ENCODE measurements around the gene HPCAL1. TPM values are rescaled to one million over a fixed set of nuclear protein-coding genes. Genes with fewer than 3 reads are reported as not detected.

Gene HPCAL1
- total RNA-seq, 1 donor from 2014 or later: 12.3 TPM

DNA sequence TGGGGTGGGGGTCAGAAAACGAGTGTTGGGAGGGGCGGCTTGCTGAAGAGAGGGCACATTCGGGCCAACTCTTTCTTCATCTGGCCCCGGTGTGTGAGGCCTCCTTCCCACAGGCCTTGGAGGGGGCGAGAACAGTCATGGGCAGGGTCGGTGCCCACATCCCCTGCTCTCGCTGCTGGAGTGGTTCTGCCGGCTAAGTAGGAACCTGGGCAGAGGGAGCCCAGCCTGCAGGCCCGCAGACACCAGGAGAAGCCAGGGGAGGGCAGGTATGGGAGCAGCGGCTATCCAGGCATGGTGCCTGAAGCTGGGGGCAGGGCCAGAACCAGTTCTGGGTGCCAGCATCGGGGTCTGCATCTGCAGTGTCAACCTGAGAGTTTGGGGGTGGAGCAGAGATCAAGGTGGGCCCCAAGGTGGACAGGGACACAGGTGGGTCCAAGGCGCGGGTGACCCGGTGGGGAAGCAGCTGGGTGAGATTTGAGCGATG, 46.6 kb upstream of the HPCAL1 start:
- Histone ChIP-seq H3K4me2 (ENCODE audit: low read length) (no peak overlapping the region), H4K20me1 (ENCODE audit: insufficient read depth, low read length) (no peaks in the 10 kb centered on the region), H3K27ac (ENCODE audit: low read depth, low read length) (no peak overlapping the region), H3K9ac (ENCODE audit: low read length) (no peak overlapping the region), H3K79me2 (ENCODE audit: insufficient read depth, low read length) (no peaks in the 10 kb centered on the region), H3K9me3 (ENCODE audit: insufficient read depth, low read depth, low read length) (no peaks in the 10 kb centered on the region), H3K27me3 (ENCODE audit: insufficient read depth, low read length) (no peaks in the 10 kb centered on the region), H3K36me3 (ENCODE audit: insufficient read depth, low read length) (no peaks in the 10 kb centered on the region), H3K4me3 (ENCODE audit: insufficient read depth, low read depth, low read length) (no peak overlapping the region), H3K4me1 (ENCODE audit: insufficient read depth, low read length) (no peaks in the 10 kb centered on the region), H2AFZ (ENCODE audit: low read depth, low read length) (no peak overlapping the region)
- Mint-ChIP-seq H3K4me1 (ENCODE audit: low read depth, unreplicated experiment) (peaks cover 3% of the 10 kb centered on the region), H3K9me3 (ENCODE audit: unreplicated experiment) (no peaks in the 10 kb centered on the region), H3K36me3 (ENCODE audit: low read depth, unreplicated experiment) (no peaks in the 10 kb centered on the region), H3K4me3 (ENCODE audit: unreplicated experiment) (no peak overlapping the region), H3K27me3 (ENCODE audit: low read depth, unreplicated experiment) (peaks cover 33% of the 10 kb centered on the region), H3K27ac (ENCODE audit: unreplicated experiment) (no peak overlapping the region)
- no peak for DNase-seq (ENCODE audit: low read depth)
- TF ChIP-seq, protein P1, sequence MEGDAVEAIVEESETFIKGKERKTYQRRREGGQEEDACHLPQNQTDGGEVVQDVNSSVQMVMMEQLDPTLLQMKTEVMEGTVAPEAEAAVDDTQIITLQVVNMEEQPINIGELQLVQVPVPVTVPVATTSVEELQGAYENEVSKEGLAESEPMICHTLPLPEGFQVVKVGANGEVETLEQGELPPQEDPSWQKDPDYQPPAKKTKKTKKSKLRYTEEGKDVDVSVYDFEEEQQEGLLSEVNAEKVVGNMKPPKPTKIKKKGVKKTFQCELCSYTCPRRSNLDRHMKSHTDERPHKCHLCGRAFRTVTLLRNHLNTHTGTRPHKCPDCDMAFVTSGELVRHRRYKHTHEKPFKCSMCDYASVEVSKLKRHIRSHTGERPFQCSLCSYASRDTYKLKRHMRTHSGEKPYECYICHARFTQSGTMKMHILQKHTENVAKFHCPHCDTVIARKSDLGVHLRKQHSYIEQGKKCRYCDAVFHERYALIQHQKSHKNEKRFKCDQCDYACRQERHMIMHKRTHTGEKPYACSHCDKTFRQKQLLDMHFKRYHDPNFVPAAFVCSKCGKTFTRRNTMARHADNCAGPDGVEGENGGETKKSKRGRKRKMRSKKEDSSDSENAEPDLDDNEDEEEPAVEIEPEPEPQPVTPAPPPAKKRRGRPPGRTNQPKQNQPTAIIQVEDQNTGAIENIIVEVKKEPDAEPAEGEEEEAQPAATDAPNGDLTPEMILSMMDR (IDR thresholded peaks at IDR 0.05; ENCODE audit: insufficient read depth, low read depth, low read length): no peak
- no peak for TF ChIP-seq EZH2 (IDR thresholded peaks at IDR 0.05; ENCODE audit: insufficient read depth, low read length)
- no peak for FAIRE-seq

DNA sequence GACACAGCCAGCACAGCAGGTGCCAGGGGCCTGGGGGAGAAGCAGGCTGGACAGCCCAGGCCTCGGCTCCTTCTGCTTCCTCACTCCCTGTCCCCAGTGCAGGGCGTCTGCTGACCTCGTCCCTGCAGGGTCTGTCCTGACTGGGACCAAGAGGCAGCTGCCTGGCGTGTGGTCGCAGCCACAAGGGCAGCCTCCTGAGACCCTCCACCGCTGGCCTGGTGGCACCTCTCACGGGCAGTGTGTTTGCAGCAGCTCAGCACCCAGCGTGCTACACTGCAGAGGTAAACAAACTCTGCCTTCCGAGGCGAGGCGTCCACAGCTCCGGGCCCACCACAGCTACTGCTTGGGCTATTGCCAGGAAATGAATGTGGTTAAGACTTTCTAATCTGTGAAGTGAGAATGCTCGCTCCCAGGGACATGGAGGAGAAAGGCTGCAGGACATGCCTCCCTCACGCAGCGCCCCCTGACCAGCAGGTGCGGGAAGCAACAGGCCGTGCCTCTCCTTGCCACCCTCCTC, 46.1 kb upstream of the HPCAL1 start:
- no peak overlapping the region for H3K4me3 Mint-ChIP-seq (ENCODE audit: unreplicated experiment)
- Histone ChIP-seq H2AFZ (ENCODE audit: low read depth, low read length) (no peak overlapping the region), H3K36me3 (ENCODE audit: insufficient read depth, low read length) (no peaks in the 10 kb centered on the region), H3K27ac (ENCODE audit: low read depth, low read length) (no peak overlapping the region), H3K4me3 (ENCODE audit: insufficient read depth, low read depth, low read length) (no peak overlapping the region), H3K4me2 (ENCODE audit: low read length) (no peak overlapping the region), H3K9ac (ENCODE audit: low read length) (no peak overlapping the region), H3K9me3 (ENCODE audit: insufficient read depth, low read depth, low read length) (no peaks in the 10 kb centered on the region), H3K4me1 (ENCODE audit: insufficient read depth, low read length) (no peaks in the 10 kb centered on the region), H4K20me1 (ENCODE audit: insufficient read depth, low read length) (no peaks in the 10 kb centered on the region), H3K79me2 (ENCODE audit: insufficient read depth, low read length) (no peaks in the 10 kb centered on the region), H3K27me3 (ENCODE audit: insufficient read depth, low read length) (no peaks in the 10 kb centered on the region)
- no peaks in the 10 kb centered on the region for H3K9me3 Mint-ChIP-seq (ENCODE audit: unreplicated experiment)
- FAIRE-seq (no peak), DNase-seq (ENCODE audit: low read depth) (no peak)
- no peaks in the 10 kb centered on the region for H3K36me3 Mint-ChIP-seq (ENCODE audit: low read depth, unreplicated experiment)
- H3K27me3 Mint-ChIP-seq (ENCODE audit: low read depth, unreplicated experiment): peaks cover 38% of the 10 kb centered on the region
- H3K27ac Mint-ChIP-seq (ENCODE audit: unreplicated experiment): no peak overlapping the region
- H3K4me1 Mint-ChIP-seq (ENCODE audit: low read depth, unreplicated experiment): peaks cover 3% of the 10 kb centered on the region
- TF ChIP-seq, protein P1 (IDR thresholded peaks at IDR 0.05; ENCODE audit: insufficient read depth, low read depth, low read length): no peak
- no peak for TF ChIP-seq EZH2 (IDR thresholded peaks at IDR 0.05; ENCODE audit: insufficient read depth, low read length)

GRCh38 chr2:10257036-10257435, 45.7 kb upstream of the HPCAL1 start:
- no peak for TF ChIP-seq EZH2 (IDR thresholded peaks at IDR 0.05; ENCODE audit: insufficient read depth, low read length)
- TF ChIP-seq, protein P1 (IDR thresholded peaks at IDR 0.05; ENCODE audit: insufficient read depth, low read depth, low read length): no peak
- H3K27ac Mint-ChIP-seq (ENCODE audit: unreplicated experiment): no peak overlapping the region

More at GRCh38 chr2:10257036-10257435, 45.7 kb upstream of the HPCAL1 start:
- no peak overlapping the region for H3K9ac ChIP-seq (ENCODE audit: low read length)
- no peak overlapping the region for H3K4me2 ChIP-seq (ENCODE audit: low read length)
- no peak overlapping the region for H2AFZ ChIP-seq (ENCODE audit: low read depth, low read length)
- H3K4me1 ChIP-seq (ENCODE audit: insufficient read depth, low read length): no peaks in the 10 kb centered on the region
- Mint-ChIP-seq H3K27me3 (ENCODE audit: low read depth, unreplicated experiment) (peaks cover 39% of the 10 kb centered on the region), H3K4me1 (ENCODE audit: low read depth, unreplicated experiment) (peaks cover 3% of the 10 kb centered on the region), H3K36me3 (ENCODE audit: low read depth, unreplicated experiment) (no peaks in the 10 kb centered on the region), H3K9me3 (ENCODE audit: unreplicated experiment) (no peaks in the 10 kb centered on the region), H3K4me3 (ENCODE audit: unreplicated experiment) (peak overlapping the region; percentile 27)
- H3K27me3 ChIP-seq (ENCODE audit: insufficient read depth, low read length): no peaks in the 10 kb centered on the region
- H3K27ac ChIP-seq (ENCODE audit: low read depth, low read length): no peak overlapping the region
- no peak for FAIRE-seq
- no peaks in the 10 kb centered on the region for H3K79me2 ChIP-seq (ENCODE audit: insufficient read depth, low read length)
- no peaks in the 10 kb centered on the region for H4K20me1 ChIP-seq (ENCODE audit: insufficient read depth, low read length)
- DNase-seq (ENCODE audit: low read depth): no peak
- no peaks in the 10 kb centered on the region for H3K9me3 ChIP-seq (ENCODE audit: insufficient read depth, low read depth, low read length)
- no peak overlapping the region for H3K4me3 ChIP-seq (ENCODE audit: insufficient read depth, low read depth, low read length)
- no peaks in the 10 kb centered on the region for H3K36me3 ChIP-seq (ENCODE audit: insufficient read depth, low read length)
